ENCODE data around the gene BMS1. TPM values are rescaled to one million over a fixed set of nuclear protein-coding genes. Genes with fewer than 3 reads are reported as not detected.
"Not testable (repeated sequence)": the region's sequence is repeated elsewhere in the genome, so short reads cannot be mapped to it uniquely, and the experiment has no call there.

Gene BMS1
- total and polyA plus RNA-seq, 2 of the 8 experiments (the other 6 are each of a cell fraction or from before 2014, with no cell fraction given) = 3.7 to 34.6 TPM

- H3K18ac ChIP-seq (ENCODE audit: extremely low read depth, low read length) = peak overlapping the region; percentile 78
- not testable (repeated sequence) for H2AFZ ChIP-seq (ENCODE audit: low read length); FAIRE-seq; H3K9ac ChIP-seq (replicated peaks in 1 of 4; ENCODE audit: extremely low read depth in 1 of 4, low read depth in 3 of 4, low read length in 3 of 4); H3K23me2 ChIP-seq (ENCODE audit: low read depth, low read length); H3K9me3 ChIP-seq (ENCODE audit: insufficient read depth in 2 of 2, low read depth in 1 of 2, low read length in 1 of 2); H3K4ac ChIP-seq (replicated peaks; ENCODE audit: insufficient read length, low read depth, low read length); H3K23ac ChIP-seq (ENCODE audit: insufficient read length); H3K14ac ChIP-seq (ENCODE audit: insufficient read length); H3K56ac ChIP-seq (replicated peaks; ENCODE audit: insufficient read length, low read depth, low read length); H3K27me3 ChIP-seq (replicated peaks in 1 of 4; ENCODE audit: control insufficient read depth in 3 of 4, extremely low read depth in 1 of 4, insufficient read depth in 3 of 4, low read length in 3 of 4); H2BK120ac ChIP-seq (replicated peaks; ENCODE audit: low read depth, low read length); H4K20me1 ChIP-seq (replicated peaks in 1 of 2; ENCODE audit: control insufficient read depth in 1 of 2, insufficient read depth in 2 of 2, low read length in 2 of 2); H4K5ac ChIP-seq (ENCODE audit: insufficient read length, low read depth, low read length); DNase-seq (ENCODE audit: low read depth in 1 of 2, low spot score in 2 of 2); H3K79me1 ChIP-seq (ENCODE audit: low read depth, low read length); H2BK15ac ChIP-seq (ENCODE audit: low read length); H4K91ac ChIP-seq (replicated peaks; ENCODE audit: insufficient read length, low read length); H4K8ac ChIP-seq (ENCODE audit: extremely low read depth, insufficient read depth, low read length)
- peak overlapping the region; percentile 21; the same call in 1 of the 2 replicates for H3K27ac ChIP-seq (ENCODE audit: low read depth, low read length)
- 8% methylated on average over 3 of the region's 3 CpGs; no CpG with 5 or more reads in 1 of the 2 experiments for WGBS, 2 experiments (ENCODE audit: extremely low coverage in 1 of 2, insufficient coverage in 1 of 2, insufficient read length in 1 of 2, insufficient replicate concordance in 2 of 2, low coverage in 1 of 2, low lambda C conversion rate in 2 of 2, missing lambda C conversion rate in 1 of 2)
- POLR2A ChIA-PET (ENCODE audit: partially characterized antibody) = interaction anchor here (1.0 to 2.6 kb wide), 3 partner anchors 9 to 35 kb away, joined by 3 to 7 read pairs (median 3); partner anchors contain the start of gene BMS1
- H3K4me1 ChIP-seq (replicated peaks in 1 of 4; ENCODE audit: control insufficient read depth in 3 of 4, insufficient read depth in 4 of 4, low read length in 3 of 4) = peaks cover 5 to 14% (median 11%) of the 10 kb centered on the region in 4 experiments
- peak overlapping the region; percentile 6; the same call in 1 of the 2 replicates for H2AK5ac ChIP-seq (ENCODE audit: low read depth, low read length)
- peak overlapping the region; percentile 66; the same call in 1 of the 2 replicates for H2BK5ac ChIP-seq (ENCODE audit: low read depth, low read length)
- peak overlapping the region; percentile 36 to 64; a peak in 3 of 4 replicates for H3K4me2 ChIP-seq (ENCODE audit: insufficient read depth in 1 of 2, low read depth in 2 of 2, low read length in 2 of 2)
- H2BK20ac ChIP-seq (ENCODE audit: low read length) = peak overlapping the region; percentile 63
- peaks cover 0 to 18% of the 10 kb centered on the region in 2 experiments; a peak in 2 of 4 replicates for H3K79me2 ChIP-seq (ENCODE audit: control insufficient read depth in 1 of 2, insufficient read depth in 2 of 2, low read length in 2 of 2)
- peak overlapping the region; percentile 91 for H2BK12ac ChIP-seq (ENCODE audit: low read depth, low read length)
- peaks cover 0 to 17% (median 7%) of the 10 kb centered on the region in 4 experiments; a peak in 4 of 8 replicates for H3K36me3 ChIP-seq (ENCODE audit: control insufficient read depth in 2 of 4, insufficient read depth in 4 of 4, low read length in 3 of 4)
- peak overlapping the region in 1 of 4 experiments; percentile 45; a peak in 1 of 8 replicates for H3K4me3 ChIP-seq (ENCODE audit: extremely low read depth in 1 of 4, insufficient read depth in 2 of 4, low read depth in 3 of 4, low read length in 4 of 4)
- CTCF ChIA-PET (ENCODE audit: partially characterized antibody) = interaction anchor here (1.0 to 1.2 kb wide), 2 partner anchors 9 to 261 kb away, joined by 3 to 4 read pairs; no protein-coding TSS in a partner anchor
Measured at GRCh38 chr10:42817417-42817816, 34.8 kb downstream of the BMS1 start.
